Testis (tissue), 2 donors: Measurements from ENCODE around the gene ELL2.

ENCODE experiments used
- POLR2A ChIP-seq: fragments of 450-650 bp; IDR thresholded peaks from one replicate; pipeline ENCODE4 v1.6.1; 2017; ENCODE audit warnings: antibody characterized with exemption, mild to moderate bottlenecking, moderate library complexity
- TF ChIP-seq, protein P1 (sequence below), 3 experiments: fragments of 450-650 bp in 2 of 3; fragments of 200-600 bp in 1 of 3; sonication (generic) in 1 of 3; IDR thresholded peaks; one replicate each; pipeline ENCODE4 v1.5.1; 2016 to 2019; ENCODE audit warnings: antibody characterized with exemption in 3 of 3, mild to moderate bottlenecking in 2 of 3, moderate library complexity in 1 of 3

GRCh38 chr5:95946451-95946850 lies 15.2 kb downstream of the ELL2 start:
- TF ChIP-seq, protein P1, sequence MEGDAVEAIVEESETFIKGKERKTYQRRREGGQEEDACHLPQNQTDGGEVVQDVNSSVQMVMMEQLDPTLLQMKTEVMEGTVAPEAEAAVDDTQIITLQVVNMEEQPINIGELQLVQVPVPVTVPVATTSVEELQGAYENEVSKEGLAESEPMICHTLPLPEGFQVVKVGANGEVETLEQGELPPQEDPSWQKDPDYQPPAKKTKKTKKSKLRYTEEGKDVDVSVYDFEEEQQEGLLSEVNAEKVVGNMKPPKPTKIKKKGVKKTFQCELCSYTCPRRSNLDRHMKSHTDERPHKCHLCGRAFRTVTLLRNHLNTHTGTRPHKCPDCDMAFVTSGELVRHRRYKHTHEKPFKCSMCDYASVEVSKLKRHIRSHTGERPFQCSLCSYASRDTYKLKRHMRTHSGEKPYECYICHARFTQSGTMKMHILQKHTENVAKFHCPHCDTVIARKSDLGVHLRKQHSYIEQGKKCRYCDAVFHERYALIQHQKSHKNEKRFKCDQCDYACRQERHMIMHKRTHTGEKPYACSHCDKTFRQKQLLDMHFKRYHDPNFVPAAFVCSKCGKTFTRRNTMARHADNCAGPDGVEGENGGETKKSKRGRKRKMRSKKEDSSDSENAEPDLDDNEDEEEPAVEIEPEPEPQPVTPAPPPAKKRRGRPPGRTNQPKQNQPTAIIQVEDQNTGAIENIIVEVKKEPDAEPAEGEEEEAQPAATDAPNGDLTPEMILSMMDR (IDR thresholded peaks at IDR 0.05): no peak
- no peak for TF ChIP-seq POLR2A
